ENCODE measurements around the gene ZFHX2. TPM values are rescaled to one million over a fixed set of nuclear protein-coding genes. Genes with fewer than 3 reads are reported as not detected.

ZFHX2 gene
- polyA plus RNA-seq, 10 donors, result 1.4 to 2.9 (median 1.7) TPM

DNA sequence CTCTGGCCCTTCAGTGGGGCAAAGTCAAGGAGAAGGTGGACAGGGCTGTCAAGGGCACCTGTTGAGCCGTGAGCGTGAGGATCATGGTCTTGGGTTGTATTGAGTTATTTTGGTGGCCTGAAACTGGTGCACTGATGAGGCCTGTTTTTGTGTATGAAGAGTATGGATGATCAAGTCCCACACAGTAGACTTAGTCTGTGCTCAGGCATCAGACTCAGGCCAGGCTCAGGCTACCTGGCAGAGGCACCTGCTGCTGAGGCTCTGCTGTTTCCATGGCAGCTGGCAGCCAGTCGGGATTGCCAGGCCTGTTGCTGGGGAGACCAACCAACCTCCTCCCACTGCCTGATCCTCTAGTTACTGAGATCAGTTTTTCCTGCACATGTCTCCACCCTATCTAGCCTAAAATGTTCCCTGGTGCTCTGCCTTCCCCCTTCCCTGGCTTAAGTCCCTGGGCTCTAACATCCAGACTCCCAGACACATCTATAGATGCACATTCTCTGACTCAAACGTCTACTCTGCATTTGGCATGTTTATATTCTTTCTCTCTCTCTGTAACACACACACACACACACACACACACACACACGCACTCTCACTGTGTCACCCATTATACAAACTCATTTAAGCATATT, 21.9 kb upstream of the ZFHX2 start:
- DNase-seq, result peak in 1 of 3 donors; percentile 0

- peak in 1 of 3 donors; percentile 18 for DNase-seq
These were observed 21.3 kb upstream of the ZFHX2 start for GRCh38 chr14:23572836-23573235.

DNA sequence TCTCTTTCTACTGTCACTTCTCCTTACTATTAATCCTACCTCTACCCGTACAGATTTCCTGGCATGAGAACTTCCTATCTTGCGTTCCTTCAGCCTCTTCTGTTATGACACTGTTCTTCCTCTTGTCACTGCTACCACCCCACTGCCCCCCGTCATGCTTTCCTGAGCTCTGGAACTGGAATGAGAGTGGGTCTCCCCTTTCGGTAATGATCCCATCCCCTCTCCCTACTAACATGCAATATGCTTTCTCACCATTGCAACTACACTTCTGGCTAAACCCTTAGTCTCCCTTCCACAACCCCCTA, 20.9 kb upstream of the ZFHX2 start:
- peak in 1 of 3 donors; percentile 7 for DNase-seq

DNA sequence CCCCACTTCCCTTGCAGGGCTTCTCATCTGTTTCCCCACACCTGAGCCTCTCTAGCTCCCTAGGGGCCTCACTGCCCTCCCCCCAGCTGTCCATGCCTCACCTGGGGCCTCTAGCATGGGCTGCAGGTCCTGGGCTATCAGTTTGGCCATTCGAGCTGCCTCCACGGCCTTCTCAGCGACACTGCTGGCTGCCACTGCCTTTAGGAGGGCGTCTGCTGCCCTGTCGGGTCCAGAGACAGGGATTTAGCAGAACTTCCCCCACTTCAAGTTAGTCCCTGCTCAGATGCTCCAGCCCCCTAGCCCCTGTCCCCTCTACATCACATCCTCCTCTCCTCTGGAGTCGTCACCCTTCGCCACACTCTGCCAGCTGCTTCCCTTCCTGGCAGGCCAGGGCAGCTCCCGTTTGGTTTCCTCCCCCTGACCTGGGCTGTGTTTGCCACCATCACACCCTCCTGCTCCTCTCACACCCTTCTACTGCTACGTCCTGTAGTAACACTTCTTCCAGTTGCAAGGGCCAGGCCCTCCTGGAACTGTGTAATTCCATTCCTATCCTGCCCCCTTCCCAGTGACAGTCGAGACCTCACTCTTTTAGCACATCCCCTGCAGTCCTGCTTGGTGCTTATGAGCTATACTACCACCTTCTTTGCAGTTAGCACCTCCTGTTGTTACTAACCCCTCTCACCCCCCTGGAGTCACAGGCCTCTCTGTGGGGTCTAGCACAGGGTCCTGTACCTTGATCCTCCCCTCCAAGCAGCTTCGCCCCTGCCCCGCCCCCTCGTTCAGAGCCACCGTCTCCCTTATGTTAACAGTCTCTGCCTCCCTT, 20.3 kb upstream of the ZFHX2 start:
- DNase-seq, result no peak

- DNase-seq, result no peak
These were observed 19.4 kb upstream of the ZFHX2 start for GRCh38 chr14:23570806-23571483.

DNA sequence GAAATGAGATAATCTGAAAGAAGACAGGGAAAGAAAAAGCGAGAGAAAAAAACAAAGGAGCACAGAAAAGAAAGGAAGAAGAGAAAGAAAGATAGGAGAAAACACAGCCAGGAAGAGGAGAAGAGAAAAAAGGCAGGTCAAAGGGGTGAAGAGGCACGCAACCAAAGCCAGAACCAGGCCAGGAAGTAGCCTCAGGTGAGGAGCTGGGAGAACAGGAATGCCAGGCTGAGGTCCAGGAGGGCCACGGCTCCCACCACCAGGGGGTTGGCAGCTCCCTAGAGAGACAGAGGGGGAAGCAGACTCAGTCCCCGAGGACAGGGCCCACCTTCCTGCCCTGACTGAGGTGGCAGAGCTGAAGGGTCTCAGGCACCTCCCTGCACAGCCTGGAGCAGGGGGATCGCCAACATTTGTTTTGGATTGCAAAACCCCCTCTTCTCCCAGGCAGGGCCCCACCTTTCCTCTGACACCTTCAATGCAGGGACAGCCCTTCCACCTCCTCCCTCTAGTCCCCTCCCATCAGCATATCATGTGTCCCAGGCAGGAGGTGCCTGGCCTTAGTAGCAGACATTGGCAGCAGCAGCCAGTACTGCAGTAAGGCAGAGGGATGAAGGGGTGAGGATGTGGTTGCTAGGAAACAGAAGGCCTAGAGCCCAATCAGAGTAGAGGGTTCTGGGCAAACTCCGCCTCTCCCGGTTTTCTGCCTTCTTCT, 18.0 kb upstream of the ZFHX2 start:
- no peak for DNase-seq

GRCh38 chr14:23568600-23569331, 17.2 kb upstream of the ZFHX2 start:
- no peak for DNase-seq

DNA sequence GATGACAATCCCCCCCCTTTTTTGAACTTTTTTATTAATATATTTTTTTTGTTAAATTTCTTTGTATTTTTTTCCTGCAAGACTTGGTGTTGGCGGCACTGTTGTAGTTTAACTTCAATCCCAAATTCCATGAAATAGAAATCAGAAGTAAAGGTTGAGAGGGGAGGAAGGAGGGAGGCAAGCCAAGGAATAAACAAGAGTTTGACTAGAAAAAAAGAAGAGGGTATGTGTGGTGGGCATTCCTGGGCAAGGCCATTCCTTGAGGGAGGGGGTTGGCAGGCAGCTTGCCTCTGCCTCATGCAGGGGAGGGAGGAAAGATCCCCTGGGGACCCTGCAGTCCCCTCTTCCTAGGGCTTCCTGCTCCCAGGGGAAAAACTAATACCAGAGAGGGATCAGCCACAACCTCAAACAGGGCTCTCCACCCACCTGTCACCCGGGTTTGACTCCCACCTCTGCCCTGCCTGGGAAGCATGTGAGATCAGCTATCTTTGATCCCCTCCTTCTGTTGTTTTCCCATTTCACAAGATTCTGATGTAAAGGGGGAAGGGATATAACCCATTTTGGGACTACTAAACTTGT, 16.5 kb upstream of the ZFHX2 start:
- DNase-seq, result no peak

DNA sequence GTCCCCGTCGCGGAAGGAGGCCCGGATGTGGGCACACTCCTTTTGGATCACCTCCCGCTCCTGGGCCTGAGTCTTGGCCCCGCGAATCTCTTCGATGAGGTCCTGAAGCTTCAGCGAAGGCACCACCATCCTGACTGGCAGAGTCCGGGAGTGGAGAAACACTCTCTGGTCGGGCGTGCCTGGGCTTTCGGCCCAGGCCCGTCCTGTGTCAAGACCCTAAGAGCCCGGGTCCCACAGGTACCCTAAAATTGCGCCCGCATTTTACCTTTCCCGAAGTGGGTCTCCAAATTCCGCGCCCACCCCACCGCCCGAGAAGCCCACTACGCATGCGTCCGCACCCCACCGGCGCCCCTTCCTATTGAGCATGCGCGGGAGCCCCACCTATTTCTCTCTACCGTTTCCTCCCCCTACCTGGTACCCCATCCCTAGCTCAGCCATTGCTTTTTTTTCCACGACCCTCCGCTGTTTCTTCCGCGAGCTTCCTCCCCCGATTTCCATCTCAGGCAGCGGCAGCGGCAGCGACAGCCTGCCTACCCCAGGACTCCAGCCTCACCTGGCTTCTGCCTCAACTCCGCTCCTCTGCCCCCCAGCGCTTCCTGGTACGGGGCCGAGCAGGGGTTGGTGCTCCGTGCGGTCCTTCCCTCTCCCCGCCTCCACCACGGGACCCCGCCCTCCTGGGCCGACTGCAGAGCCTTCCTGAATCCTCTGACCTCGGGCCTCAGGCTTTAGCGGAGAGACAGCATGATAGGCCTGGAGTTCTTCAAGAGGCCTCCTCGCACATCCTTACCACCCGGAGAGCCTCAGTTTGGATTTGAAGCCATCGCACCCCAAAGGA, 15.8 kb upstream of the ZFHX2 start, which contains the start of gene AP1G2:
AP1G2 (minus strand) TSS at position 606 of the 835 bp plus-strand sequence; CDS start at position 129, 477 bp downstream.
- peak; percentile 37 to 91 (median 72) for DNase-seq

- no peak for DNase-seq
These were observed 15.2 kb upstream of the ZFHX2 start for GRCh38 chr14:23566778-23567185.

GRCh38 chr14:23566112-23566777, 14.7 kb upstream of the ZFHX2 start:
- no peak for DNase-seq

DNA sequence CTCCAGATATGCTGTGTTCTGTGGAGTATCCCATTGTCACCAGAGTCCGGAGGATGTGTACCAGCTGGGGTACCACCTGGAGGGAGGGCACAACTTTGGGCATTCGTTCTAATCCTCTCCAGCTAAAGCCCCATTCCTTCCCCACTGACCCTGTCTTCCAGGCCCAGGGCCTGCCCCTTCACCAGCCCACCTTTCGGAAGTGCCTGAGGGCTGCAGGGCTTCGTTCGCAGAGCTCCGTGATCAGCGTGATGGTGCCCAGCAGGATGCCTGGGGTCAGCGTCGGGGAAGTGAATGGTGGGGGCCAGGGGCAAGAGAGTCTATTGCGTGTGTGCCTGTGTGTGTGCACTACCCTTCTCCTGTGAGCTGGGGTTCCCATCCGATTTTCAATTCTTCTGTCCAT, 14.1 kb upstream of the ZFHX2 start:
- no peak for DNase-seq

DNA sequence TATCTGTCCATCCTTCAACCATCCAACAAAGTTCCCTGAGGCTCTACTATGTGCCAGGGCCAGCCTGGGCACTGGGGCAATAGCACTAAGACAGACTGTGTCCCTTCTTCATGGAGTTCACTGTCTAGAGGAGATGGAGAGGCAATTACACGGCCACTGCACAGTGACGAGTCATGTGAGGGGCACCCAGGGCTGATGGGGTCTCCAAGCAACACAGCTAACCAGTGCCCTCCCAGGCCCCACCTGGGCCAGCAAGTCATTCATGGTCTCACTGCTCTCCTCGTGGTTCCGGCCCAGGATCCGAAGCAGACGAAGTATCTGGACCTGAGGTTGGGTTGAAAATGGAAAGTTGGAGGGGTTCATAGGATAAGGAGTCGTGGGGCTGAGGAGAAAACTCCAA, 13.3 kb upstream of the ZFHX2 start:
- no peak for DNase-seq

- DNase-seq, result no peak
These were observed 12.7 kb upstream of the ZFHX2 start for GRCh38 chr14:23564181-23564812.

GRCh38 chr14:23563473-23564180, 12.1 kb upstream of the ZFHX2 start:
- no peak for DNase-seq

GRCh38 chr14:23562822-23563472, 11.4 kb upstream of the ZFHX2 start:
- peak; percentile 33 to 70 (median 58) for DNase-seq

DNA sequence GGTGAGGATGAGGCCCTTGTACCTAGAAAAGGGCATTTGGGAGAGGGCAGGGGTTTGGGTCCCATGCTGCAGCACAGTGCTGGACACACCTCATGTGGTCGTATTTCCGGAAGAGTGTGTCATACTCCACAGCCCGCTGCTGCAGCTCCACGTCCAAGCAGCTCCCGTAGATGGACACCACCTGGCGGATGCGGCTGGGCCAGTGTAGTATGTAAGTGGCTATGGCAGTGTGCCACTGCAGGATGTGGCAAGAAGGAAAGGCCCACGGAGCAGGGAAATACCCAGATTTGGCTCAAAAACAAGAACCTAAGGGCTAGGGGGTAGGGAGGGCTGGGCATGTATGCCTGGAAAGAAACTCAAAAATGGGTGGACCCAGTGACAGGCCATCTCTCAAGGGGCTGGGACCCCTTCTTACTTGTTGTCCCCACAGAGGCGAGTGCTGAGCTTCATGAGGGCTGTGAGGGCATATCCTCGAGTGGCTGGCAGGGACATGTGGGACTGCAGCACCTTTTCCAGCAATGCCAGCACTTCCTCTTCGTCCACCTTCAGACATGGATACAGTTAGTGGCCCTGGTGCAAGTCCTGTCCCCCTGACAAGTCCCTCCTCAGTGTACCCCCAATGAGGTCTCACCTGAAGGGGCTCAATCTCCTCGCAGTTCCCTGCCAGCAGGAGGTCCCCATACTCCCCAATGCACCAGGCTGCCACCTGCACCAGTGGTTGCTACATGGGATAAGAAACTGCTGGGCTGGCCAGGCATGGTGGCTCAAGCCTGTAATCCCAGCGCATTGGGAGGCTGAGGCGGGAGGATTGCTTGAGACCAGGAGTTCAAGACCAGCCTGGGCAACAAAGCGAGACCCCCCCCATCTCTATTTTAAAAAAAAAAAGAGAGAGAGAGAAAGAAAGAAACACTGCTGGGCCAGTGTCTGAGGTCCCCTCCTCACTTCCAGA, 10.6 kb upstream of the ZFHX2 start:
- DNase-seq, result no peak

Data from muscle of back (tissue), 11 donors.